Spleen (tissue), 7 donors: ENCODE data around the gene GRIK4.

ENCODE experiments used
- POLR2A ChIP-seq, 3 donors: fragments of 450-650 bp; IDR thresholded peaks; one replicate each; pipeline ENCODE4 v1.5.1; 2017; ENCODE audit warnings: antibody characterized with exemption in 3 of 3, mild to moderate bottlenecking in 1 of 3
- TF ChIP-seq, protein P1 (sequence below), 11 experiments: fragments of 200-600 bp in 7 of 11; fragments of 450-650 bp in 4 of 11; sonication (generic) in 4 of 11; IDR thresholded peaks in 8 of 11; conservative IDR thresholded peaks in 3 of 11; 1 replicate in 7 of 11; 2 replicates in 4 of 11; pipeline versions ENCODE4 v1.4.0 to v1.8.0; 2016 to 2021; ENCODE audit warnings: antibody characterized with exemption in 11 of 11, inconsistent platforms in 4 of 11, mild to moderate bottlenecking in 1 of 11
- donor health status: DM: no; HTN: no; CAD: no; lungs with moderate emphysema.
- donor health status: DM: no; HTN: no; CAD: no.
- donor health status: DM: no; HTN: no; CAD: no.

GRCh38 chr11:120513436-120514315 is 2.1 kb downstream of the GRIK4 start:
- TF ChIP-seq, protein P1, sequence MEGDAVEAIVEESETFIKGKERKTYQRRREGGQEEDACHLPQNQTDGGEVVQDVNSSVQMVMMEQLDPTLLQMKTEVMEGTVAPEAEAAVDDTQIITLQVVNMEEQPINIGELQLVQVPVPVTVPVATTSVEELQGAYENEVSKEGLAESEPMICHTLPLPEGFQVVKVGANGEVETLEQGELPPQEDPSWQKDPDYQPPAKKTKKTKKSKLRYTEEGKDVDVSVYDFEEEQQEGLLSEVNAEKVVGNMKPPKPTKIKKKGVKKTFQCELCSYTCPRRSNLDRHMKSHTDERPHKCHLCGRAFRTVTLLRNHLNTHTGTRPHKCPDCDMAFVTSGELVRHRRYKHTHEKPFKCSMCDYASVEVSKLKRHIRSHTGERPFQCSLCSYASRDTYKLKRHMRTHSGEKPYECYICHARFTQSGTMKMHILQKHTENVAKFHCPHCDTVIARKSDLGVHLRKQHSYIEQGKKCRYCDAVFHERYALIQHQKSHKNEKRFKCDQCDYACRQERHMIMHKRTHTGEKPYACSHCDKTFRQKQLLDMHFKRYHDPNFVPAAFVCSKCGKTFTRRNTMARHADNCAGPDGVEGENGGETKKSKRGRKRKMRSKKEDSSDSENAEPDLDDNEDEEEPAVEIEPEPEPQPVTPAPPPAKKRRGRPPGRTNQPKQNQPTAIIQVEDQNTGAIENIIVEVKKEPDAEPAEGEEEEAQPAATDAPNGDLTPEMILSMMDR (IDR thresholded peaks at IDR 0.05 in 8 of 11, conservative IDR thresholded peaks at IDR 0.05 in 3 of 11): no peak
- no peak for TF ChIP-seq POLR2A (IDR thresholded peaks at IDR 0.05)
